ENCODE data around the gene HSP90B1. TPM values are rescaled to one million over a fixed set of nuclear protein-coding genes. Genes with fewer than 3 reads are reported as not detected.

HSP90B1 gene
- total and polyA plus RNA-seq, 2 of the 13 experiments (the other 11 are each of a cell fraction or from before 2014, with no cell fraction given) = 800 to 954 TPM

- TF ChIP-seq HNRNPL (IDR thresholded peaks at IDR 0.05; ENCODE audit: low read depth, low read length) (peak; percentile 86), ZNF556 (CRISPR knock-in tag; IDR thresholded peaks at IDR 0.05; ENCODE audit: borderline replicate concordance) (peak; percentile 82; the same call in 1 of the 2 replicates), BRF2 (CRISPR knock-in tag; IDR thresholded peaks at IDR 0.05) (peak; percentile 38; the same call in 1 of the 2 replicates), PLSCR1 (CRISPR knock-in tag; IDR thresholded peaks at IDR 0.05; ENCODE audit: borderline replicate concordance) (no peak), MIER2 (CRISPR knock-in tag; IDR thresholded peaks at IDR 0.05) (0 out of 2 replicates have a peak, but pooled peaks have one; percentile 21), ARID3A (IDR thresholded peaks at IDR 0.05; ENCODE audit: low read depth, low read length) (0 out of 2 replicates have a peak, but pooled peaks have one; percentile 36), ZNF3 (CRISPR knock-in tag; IDR thresholded peaks at IDR 0.05) (no peak), THYN1 (CRISPR knock-in tag; IDR thresholded peaks at IDR 0.05; ENCODE audit: borderline replicate concordance, low read depth) (0 out of 2 replicates have a peak, but pooled peaks have one; percentile 47), MEF2D (CRISPR knock-in tag; IDR thresholded peaks at IDR 0.05) (peak; percentile 67), MAX (IDR thresholded peaks at IDR 0.05) (peak; percentile 91), BCLAF1 (IDR thresholded peaks at IDR 0.05) (no peak), CTCF (CRISPR knock-in tag; IDR thresholded peaks at IDR 0.05) (peak; percentile 48; the same call in 1 of the 2 replicates), ZNF510 (CRISPR knock-in tag; IDR thresholded peaks at IDR 0.05; ENCODE audit: low read depth) (peak; percentile 24)
Measured at GRCh38 chr12:103965590-103966504, 35.6 kb downstream of the HSP90B1 start, which contains the start of gene TDG (continued).
